Activated CD8-positive, alpha-beta memory T cell treated with anti-CD3 and anti-CD28 coated beads, Interleukin-2, amount 50 U/mL, for 24 hours (primary cell): ENCODE measurements around the gene ANKRD13A.
"Not testable (repeated sequence)": the region's sequence is repeated elsewhere in the genome, so short reads cannot be mapped to it uniquely, and the experiment has no call there.

ENCODE experiments used
- DNase-seq: peaks from one replicate; pipeline ENCODE4 v3.0.0-alpha.2; 2020; ENCODE audit errors: extremely low read depth

ANKRD13A gene

DNA sequence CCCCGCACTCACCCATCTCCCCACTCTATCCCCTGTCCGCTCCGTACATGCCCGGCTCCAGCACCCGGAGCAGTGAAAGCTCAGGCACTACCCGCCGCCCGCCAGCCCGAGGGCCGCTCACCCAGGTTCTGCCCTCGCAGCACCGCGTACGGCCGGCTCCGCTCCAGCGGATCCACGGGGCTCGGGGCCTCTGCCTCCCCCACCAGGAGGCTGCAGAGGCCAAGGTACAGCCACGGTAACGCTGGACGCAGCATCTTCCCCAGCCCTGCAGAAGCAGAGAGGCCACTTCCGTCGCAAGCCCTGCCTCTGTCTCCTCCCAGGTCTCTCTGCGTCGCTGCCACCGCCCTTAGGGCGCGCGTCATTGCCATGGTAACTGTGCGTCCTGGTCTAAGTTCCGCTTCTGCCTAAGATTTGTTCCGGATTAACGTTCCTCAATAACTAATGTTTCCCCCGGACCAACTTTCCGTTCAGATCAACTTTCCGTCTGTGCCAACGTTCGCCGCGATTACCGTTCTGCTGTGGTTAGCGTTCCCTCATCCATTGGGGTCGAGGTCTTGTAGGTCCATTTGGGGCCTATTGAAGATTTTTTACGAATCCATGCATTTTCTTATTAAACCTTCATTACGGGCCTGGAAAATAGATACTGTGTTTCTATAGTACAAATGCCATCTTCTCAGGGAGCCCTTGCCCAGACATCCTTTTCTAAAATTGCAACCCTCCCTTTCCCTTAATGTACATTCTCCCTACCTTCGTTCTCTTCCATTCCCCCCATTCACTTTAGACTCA lies 49.2 kb downstream of the ANKRD13A start, which contains the start of gene C12orf76:
Gene C12orf76, minus strand, starts transcription at position 281 of the 786 bp plus-strand sequence. Its CDS starts 27 bp downstream, at position 254.
- DNase-seq = peak; percentile 69

DNA sequence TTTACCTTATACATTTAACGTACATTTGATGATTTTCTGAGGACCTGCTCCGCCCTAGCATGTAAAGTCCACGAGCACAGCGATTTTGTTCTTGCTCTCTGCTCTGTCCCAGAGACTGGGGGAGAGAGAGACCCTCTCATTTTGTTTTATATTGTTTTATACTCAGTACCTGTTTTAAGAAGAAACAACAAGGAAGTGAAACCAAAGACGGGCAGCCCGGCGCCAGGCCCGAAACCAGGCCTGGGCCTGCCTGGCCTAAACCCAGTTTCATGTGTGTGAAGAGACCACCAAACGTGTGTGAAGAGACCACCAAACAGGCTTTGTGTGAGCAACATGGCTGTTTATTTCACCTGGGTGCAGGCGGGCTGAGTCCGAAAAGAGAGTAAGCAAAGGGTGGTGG lies 49.8 kb downstream of the ANKRD13A start:
- DNase-seq = not testable (repeated sequence)

DNA sequence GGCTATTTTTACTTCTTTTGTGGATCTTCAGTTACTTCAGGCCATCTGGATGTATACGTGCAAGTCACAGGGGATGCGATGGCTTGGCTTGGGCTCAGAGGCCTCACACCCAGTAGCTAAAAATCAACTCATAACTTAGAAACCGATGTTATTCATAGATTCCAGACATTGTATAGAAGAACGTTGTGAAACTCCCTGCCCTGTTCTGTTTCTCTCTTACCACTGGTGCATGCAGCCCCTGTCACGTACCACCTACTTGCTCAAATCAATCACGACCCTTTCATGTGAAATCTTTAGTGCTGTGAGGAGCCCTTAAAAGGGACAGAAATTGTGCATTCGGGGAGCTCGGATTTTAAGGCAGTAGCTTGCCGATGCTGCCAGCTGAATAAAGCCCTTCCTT lies 50.4 kb downstream of the ANKRD13A start:
- DNase-seq = not testable (repeated sequence)

DNA sequence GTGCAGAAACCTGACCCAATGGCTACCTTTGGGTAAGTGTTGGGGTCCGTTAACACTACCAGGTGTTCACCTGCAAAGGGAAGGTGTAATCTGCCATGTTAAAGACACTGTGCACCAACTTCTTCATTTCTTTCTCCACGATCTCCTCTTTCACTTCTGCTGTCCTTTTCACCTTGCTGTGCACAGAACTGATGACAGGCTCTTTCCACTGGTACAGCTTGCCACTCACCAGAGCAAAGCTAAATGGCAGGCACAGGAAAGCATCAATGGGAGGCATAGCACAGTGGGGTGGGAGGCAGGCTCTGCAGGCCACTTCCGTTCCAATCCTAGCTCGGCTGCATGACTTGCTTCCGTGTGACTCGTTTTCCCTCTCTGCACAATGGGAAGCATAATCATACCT lies 51.7 kb downstream of the ANKRD13A start:
- no peak for DNase-seq

DNA sequence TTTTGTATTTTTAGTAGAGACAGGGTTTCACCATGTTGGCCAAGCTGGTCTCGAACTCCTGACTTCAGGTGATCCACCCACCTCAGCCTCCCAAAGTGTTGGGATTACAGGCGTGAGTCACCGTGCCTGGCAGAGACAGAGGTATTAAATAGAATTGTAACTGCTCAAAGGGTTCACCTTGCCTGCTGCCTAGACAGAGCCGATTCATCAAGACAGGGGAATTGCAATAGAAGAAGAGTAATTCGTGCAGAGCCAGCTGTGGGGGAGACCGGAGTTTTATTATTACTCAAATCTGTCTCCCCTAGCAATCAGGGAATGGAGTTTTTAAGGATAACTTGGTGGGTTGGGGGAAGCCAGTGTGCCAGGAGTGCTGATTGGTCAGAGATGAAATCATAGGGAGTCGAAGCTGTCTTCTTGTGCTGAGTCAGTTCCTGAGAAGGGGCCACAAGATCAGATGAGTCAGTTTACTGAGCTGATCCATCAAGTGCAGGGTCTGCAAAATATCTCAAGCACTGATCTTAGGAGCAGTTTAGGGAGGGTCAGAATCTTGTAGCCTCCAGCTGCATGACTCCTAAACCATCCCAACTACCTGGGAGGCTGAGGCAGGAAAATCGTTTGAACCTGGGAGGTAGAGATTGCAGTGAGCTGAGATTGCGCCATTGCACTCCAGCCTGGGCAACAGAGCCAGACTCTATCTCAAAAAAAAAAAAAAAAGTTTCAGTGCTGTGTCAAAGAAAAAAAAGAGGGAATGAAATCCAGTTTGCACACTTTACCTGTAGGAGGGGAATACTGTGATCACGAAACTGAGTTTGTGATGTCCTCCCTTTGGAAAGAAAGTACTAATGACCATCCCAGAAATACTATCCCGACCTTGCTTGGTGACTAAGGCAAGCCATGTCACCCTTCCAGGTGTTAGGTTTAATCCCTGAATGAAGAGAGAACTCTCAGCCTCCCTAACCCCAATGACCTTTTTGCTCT lies 56.4 kb downstream of the ANKRD13A start:
- DNase-seq = not testable (repeated sequence)

DNA sequence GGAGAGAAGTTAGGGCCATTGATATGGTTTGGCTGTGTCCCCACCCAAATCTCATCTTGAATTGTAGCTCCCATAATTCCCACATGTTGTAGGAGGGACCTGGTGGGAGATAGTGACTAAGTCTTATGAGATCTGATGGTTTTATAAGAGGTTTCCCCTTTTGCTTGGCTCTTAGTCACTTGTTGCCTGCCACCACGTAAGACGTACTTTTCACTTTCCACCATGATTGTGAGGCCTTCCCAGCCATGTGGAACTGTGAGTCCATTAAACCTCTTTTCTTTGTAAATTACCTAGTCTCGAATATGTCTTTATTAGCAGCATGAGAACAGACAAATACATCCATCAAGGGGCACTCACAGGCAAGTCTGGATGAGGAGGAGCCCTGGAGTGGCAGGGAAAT lies 57.4 kb downstream of the ANKRD13A start:
- not testable (repeated sequence) for DNase-seq

DNA sequence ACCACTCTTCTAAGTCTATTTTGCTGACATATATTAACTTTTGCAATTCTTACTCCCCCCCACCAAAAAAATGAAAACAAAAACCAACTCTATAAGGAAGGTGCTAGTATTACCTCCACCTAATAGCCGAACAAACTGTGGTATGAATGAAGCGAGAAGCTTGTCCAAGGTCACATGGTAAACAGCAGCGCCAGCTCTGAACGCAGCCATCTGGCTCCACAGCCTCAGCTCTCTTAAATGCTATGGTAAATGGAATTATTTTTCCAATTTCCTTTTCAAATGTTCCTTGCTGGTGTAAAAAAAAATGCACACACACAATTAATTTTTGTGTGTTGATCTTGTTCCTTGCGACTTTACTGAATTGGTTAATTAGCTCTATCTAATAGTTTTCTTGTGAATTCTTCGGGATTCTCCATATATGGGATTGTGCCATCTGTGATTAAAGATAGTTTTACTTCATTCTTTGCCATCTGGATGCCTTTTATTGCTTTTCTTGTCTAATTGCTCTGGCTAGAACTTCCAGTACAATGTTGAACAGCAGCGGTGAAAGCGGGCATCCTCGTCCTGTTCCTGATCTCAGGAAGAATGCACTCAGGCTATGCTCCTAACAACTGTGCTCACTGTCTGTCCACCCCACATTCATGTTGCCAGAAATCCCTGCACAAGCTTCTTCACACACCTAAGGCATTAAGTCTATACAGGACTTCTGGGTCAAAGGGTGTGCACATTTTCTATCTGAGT lies 59.8 kb downstream of the ANKRD13A start:
- DNase-seq = no peak

DNA sequence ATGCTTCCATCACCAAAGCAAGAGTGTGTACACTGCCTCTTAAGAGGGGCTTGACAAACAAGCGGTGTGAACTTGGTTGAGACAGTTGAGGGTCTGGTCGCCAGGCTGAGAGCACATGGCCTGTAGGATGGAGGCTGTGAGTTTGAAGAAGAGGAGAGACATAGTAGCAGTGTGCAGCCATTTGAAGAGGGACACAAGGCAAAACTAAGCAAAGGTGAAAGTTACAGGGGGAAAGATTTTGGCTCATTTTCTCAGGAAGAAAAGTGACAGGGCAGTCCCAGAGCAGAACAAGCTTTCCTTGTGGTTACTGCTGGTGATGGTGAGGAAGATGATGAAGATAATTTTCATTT lies 60.4 kb downstream of the ANKRD13A start:
- no peak for DNase-seq

DNA sequence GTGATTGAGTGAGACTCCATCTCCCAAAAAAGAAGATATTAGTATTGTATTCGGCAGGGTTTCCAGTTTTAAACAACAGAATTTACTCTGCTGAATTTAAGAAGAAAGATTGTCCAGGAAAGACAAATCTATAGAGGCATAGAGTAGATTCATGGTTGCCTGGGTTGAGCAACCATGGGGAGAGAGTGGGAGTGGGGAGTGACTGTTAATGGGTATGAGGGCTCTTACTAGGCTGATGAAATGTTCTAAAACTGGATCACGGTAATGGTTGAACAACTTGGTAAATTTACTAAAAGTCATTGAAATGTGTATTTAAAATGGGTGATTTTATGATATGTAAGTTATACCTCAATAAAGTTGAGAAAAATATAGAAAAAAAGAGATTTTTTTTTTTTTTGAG lies 63.0 kb downstream of the ANKRD13A start:
- DNase-seq = no peak

DNA sequence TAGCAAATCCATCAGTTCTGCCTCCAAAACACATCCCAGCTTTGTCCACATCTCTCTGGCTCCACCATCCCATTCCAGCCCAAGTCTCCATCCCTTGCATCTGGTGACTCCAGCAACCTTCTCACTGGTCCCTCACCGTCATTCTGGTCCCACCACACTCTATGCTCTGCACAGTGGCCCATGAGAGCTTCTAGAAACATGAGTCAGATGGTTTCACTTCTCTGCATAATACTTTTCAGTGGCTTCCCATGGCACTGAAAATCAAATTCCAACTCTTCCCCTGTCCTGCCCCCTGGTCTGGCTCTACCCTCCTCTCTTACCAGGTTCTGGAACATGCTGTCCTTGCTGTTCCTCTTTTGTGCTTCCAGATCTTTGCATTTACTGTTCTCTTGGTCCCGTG lies 66.3 kb downstream of the ANKRD13A start:
- DNase-seq = no peak

DNA sequence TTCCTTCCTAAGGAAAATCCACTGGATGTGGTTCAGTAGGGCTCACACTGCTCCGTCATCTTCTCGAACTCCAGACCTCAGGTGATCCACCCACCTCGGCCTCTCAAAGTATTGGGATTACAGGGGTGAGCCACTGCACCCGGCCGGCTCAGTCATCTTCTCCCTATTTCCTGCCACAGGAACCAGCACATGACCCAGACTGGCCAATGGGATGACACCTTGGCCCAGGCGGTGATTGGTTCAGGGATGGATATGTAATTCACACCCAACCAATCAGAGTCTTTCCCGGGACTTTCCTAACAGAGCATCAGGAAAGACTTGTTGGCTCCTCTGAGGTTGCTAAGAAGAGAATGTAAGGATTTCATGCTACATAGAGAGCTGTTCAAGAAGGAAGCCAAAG lies 68.3 kb downstream of the ANKRD13A start:
- no peak for DNase-seq

DNA sequence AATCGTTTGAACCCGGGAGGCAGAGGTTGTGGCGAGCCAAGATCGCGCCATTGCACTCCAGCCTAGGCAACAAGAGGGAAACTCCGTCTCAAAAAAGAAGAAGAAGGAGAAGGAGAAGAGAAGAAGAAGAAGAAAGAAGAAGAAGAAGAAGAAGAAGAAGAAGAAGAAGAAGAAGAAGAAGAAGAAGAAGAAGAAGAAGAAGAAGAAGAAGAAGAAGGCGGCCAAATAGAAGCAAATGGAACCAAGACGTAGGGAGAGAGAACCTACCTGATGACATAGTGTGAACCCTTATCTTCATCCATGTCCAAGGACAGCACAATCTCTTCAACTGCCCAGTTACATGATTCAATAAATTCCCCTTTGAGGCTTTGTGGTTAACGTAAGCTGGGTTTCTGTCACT lies 68.9 kb downstream of the ANKRD13A start:
- DNase-seq = not testable (repeated sequence)

DNA sequence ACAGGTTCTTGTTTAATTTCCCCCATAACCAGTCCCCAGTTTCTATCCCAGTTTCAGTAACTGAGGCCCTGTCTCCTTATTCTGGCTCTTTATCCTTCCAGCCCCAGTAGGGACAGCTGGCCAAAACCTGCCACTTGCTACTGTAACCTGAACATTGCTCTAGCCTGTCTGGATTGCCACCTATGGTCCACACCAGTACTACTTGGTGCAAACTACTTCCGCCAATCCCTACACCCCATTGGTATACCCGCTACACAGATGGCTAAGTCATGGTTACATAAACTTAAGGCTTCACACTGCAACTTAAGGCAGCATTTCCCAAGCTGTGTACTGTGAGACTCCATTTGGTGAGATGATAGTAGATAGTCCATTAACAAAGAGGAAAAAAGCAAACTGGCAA lies 69.4 kb downstream of the ANKRD13A start:
- DNase-seq = no peak

DNA sequence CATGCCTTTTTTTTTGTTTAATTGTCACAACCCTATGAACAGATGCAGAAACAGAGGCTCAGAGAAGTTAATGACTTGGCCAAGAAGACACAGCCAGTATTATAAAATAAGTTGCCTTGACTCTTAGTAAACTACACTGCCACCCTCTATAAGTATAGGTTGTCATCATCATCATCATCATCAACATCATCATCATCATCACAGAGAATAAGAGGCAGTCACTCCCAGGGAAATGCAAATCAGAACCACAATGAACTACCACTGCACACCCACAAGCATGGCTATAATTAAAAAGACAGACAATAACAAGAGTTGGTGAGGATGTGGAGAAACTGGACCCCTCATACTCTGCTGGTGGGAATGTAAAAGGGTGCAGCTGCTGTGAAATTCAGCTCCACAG lies 72.3 kb downstream of the ANKRD13A start:
- DNase-seq = no peak

DNA sequence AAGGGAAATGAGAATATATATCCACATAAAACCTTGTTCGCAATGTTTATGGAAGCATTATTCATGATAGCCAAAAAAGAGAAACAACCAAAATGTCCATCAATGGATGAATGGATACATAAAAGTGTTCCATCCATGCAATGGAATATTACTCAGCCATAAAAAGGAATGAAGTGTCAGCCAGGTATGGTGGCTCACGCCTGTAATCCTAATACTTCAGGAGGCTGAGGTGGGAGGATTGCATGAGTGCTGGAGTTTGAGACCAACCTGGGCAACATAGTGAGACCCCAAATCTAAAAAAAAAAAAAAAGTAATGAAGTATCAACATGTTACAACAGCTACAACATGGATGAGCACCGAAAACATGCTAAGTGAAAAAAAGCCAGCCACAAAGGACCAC lies 72.7 kb downstream of the ANKRD13A start:
- no peak for DNase-seq

DNA sequence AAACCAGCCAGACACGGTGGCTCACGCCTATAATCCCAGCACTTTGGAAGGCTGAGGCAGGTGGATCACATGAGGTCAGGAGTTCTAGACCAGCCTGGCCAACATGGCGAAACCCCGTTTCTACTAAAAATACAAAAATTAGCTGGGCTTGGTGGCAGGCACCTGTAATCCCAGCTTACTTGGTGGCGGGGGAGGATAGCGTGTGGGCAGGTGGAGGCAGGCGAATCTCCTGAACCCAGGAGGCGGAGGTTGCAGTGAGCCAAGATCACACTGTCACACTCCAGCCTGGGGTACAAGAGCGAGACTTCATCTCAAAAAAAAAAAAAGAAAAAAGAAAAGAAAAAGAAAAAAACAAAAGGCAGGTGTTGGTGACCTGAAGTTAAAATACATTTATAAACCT lies 73.4 kb downstream of the ANKRD13A start:
- not testable (repeated sequence) for DNase-seq

DNA sequence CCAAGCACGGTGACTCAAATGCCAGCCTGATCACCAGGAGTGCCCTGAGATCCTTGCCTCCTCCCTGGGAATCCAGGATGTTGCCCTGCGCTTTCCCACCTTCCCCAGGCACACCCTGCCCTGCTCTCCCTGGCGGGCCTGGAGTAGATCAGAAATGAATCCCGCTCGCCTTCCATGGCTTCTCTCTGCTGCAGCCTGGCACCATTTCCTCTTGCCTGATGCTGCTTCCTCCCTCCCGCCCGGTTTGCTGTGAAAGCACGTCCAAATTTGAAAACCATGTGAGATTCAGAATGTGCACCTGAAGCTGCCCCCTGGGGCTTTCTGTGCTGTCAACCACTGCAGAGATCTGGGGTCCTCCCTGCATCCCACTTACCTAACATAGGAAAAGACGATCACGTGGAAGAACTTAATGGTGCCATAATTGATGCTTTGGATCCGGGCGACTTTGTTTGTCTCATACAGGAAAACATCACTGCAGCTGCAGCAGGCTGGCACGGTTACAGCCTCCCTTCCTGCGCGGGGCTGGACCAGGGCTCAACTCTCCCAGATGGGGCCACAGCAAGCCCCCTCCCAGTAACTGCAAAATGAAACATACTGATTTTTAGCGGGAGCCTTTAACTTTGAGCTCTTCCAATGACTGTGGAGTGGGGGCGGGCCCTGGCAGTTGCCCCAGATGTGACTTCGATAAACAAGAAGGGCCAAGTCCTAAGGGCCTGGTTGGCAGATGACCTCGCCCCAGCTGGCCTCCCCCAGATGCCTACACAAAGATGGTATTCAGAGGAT lies 74.0 kb downstream of the ANKRD13A start:
- no peak for DNase-seq

DNA sequence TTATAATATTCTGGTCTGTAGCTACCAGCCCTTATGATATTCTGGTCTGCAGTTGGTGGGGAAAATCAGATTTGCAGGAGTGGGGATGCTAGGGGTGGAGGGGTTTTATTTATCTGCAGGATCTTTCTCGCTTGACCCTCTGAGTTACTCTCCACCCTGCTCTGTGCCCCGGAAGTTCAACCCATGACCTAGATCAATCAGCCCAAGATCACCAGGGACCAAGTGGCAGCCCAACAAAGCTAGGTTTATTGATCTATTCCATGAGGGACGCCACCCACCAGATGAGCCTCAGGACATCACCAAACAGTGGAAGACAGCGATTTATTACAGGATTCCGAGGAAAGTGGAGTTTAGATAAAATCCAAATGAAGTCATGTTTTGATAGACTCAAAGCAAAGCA lies 74.9 kb downstream of the ANKRD13A start:
- DNase-seq = no peak

DNA sequence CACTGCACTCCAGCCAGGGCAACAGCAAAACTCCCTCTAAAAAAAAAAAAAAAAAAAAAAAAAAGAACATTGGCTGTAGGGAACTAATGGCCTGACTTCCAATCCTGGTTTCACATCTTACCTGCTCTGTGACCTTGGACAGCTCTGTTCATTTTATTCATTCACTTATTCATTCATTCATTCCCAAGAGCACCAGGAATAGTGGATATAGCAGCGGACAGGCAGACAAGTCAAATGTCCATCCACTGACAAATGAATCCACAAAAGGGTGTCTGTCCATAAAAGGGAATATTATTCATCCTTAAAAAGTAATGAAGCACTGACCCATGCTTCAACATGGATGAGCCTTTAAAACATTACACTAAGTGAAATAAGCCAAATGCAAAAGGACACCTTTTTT lies 76.7 kb downstream of the ANKRD13A start:
- no peak for DNase-seq

DNA sequence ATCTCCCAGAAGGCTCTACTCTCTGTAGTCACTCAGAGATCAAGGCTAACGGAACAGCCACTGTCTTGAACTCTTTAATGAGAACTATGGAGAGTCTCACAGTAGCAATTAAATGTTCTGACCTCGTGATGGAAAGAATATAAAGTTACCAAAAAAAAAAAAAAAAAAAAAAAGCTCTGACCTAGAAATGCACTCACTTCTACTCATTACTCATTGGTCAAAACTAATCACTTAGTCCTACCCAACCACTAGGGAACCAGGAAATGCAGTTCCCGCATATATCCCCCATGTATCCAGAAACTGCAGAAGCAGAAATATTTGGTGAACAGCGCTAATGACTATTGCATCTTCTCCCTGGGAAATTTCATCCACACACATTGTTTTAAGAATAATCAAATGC lies 78.6 kb downstream of the ANKRD13A start:
- no peak for DNase-seq
